HEK293 (cell line): ENCODE measurements around the gene CD300E.

Experiments used
- CTCF ChIA-PET: fragments of 350-600 bp; formaldehyde crosslinking; extraction: SDS; loops from one replicate; lab custom pipeline; 2021; ENCODE audit warnings: antibody characterized with exemption; lab: Yijun Ruan, JAX
- POLR2A ChIA-PET: fragments of 300-600 bp; formaldehyde crosslinking; extraction: SDS; loops from one replicate; lab custom pipeline; 2020; ENCODE audit warnings: antibody characterized with exemption, inconsistent platforms; lab: Yijun Ruan, JAX
- H3K27ac ChIP-seq: fragments of 200-500 bp; sonication (Bioruptor generic); 2 replicates; pipeline ENCODE4 v1.5.1; 2014; ENCODE audit warnings: low read depth, low read length, control low read depth, inconsistent platforms; ENCODE audit errors: extremely low read depth
- H3K36me3 ChIP-seq, 2 experiments: fragments of 200-500 bp in 1 of 2; sonication (Bioruptor generic) in 1 of 2; 1 replicate in 1 of 2; 2 replicates in 1 of 2; pipeline ENCODE4 v1.5.1; 2014 to 2017; ENCODE audit warnings: inconsistent platforms in 2 of 2, low read length in 2 of 2; ENCODE audit not compliant: control insufficient read depth in 2 of 2, insufficient read depth in 1 of 2
- H3K4me1 ChIP-seq: fragments of 200-500 bp; sonication (Bioruptor generic); 2 replicates; pipeline ENCODE4 v1.5.1; 2014; ENCODE audit warnings: mild to moderate bottlenecking, low read length, inconsistent platforms; ENCODE audit not compliant: control insufficient read depth, insufficient read depth
- H3K4me3 ChIP-seq: 2 replicates; pipeline ENCODE4 v1.5.1; 2011; ENCODE audit warnings: low read depth, mild to moderate bottlenecking, control low read depth, low read length, moderate library complexity
- H3K9me3 ChIP-seq: fragments of 200-500 bp; sonication (Bioruptor generic); 2 replicates; pipeline ENCODE4 v1.5.1; 2014; ENCODE audit warnings: low read depth, low read length, inconsistent platforms; ENCODE audit not compliant: control insufficient read depth, insufficient read depth
- MZF1 ChIP-seq: fragments of 450-650 bp; formaldehyde crosslinking; IDR thresholded peaks from 2 replicates; pipeline ENCODE4 v1.5.1; 2017; ENCODE audit warnings: missing biosample characterization, missing genetic modification characterization, borderline replicate concordance
- TCF7L2 ChIP-seq: IDR thresholded peaks from 2 replicates; pipeline ENCODE4 v1.6.1; 2011; ENCODE audit warnings: low read depth, mild to moderate bottlenecking, inconsistent platforms, low read length, moderate library complexity, borderline replicate concordance
- ZBTB8A ChIP-seq: fragments of 450-650 bp; formaldehyde crosslinking; IDR thresholded peaks from 2 replicates; pipeline ENCODE4 v1.5.1; 2016; ENCODE audit warnings: missing biosample characterization, missing genetic modification characterization
- ZFP3 ChIP-seq: fragments of 450-650 bp; formaldehyde crosslinking; IDR thresholded peaks from 2 replicates; pipeline ENCODE4 v1.5.1; 2016; ENCODE audit warnings: low read depth, missing biosample characterization, missing genetic modification characterization
- ZNF132 ChIP-seq: fragments of 450-650 bp; formaldehyde crosslinking; IDR thresholded peaks from 2 replicates; pipeline ENCODE4 v1.5.1; 2017; ENCODE audit warnings: missing biosample characterization, missing genetic modification characterization, borderline replicate concordance
- ZNF146 ChIP-seq: fragments of 450-650 bp; formaldehyde crosslinking; IDR thresholded peaks from 2 replicates; pipeline ENCODE4 v1.5.1; 2016; ENCODE audit warnings: missing biosample characterization, missing genetic modification characterization
- ZNF155 ChIP-seq: fragments of 450-650 bp; formaldehyde crosslinking; IDR thresholded peaks from 2 replicates; pipeline ENCODE4 v1.5.1; 2016; ENCODE audit warnings: missing biosample characterization, missing genetic modification characterization
- ZNF2 ChIP-seq: fragments of 450-650 bp; formaldehyde crosslinking; IDR thresholded peaks from 2 replicates; pipeline ENCODE4 v1.5.1; 2016; ENCODE audit warnings: missing biosample characterization, missing genetic modification characterization
- ZNF311 ChIP-seq: fragments of 450-650 bp; formaldehyde crosslinking; IDR thresholded peaks from 2 replicates; pipeline ENCODE4 v1.5.1; 2017; ENCODE audit warnings: missing biosample characterization, missing genetic modification characterization, borderline replicate concordance
- ZNF366 ChIP-seq: fragments of 450-650 bp; formaldehyde crosslinking; conservative IDR thresholded peaks from 2 replicates; pipeline ENCODE4 v1.5.1; 2016; ENCODE audit warnings: missing biosample characterization, missing genetic modification characterization
- ZNF394 ChIP-seq: fragments of 450-650 bp; formaldehyde crosslinking; IDR thresholded peaks from 2 replicates; pipeline ENCODE4 v1.5.1; 2016; ENCODE audit warnings: missing biosample characterization, missing genetic modification characterization, mild to moderate bottlenecking, moderate library complexity, borderline replicate concordance
- ZNF510 ChIP-seq: fragments of 450-650 bp; formaldehyde crosslinking; IDR thresholded peaks from 2 replicates; pipeline ENCODE4 v1.5.1; 2018; ENCODE audit warnings: mild to moderate bottlenecking, missing genetic modification characterization, missing biosample characterization; ENCODE audit not compliant: insufficient replicate concordance
- ZNF558 ChIP-seq: fragments of 450-650 bp; formaldehyde crosslinking; IDR thresholded peaks from 2 replicates; pipeline ENCODE4 v1.5.1; 2016; ENCODE audit warnings: missing biosample characterization, missing genetic modification characterization
- ZNF571 ChIP-seq: fragments of 450-650 bp; formaldehyde crosslinking; IDR thresholded peaks from 2 replicates; pipeline ENCODE4 v1.5.0; 2017; ENCODE audit warnings: missing biosample characterization, missing genetic modification characterization
- ZNF600 ChIP-seq: fragments of 450-650 bp; formaldehyde crosslinking; IDR thresholded peaks from 2 replicates; pipeline ENCODE4 v1.5.1; 2016; ENCODE audit warnings: missing biosample characterization, missing genetic modification characterization
- ZNF654 ChIP-seq: fragments of 450-650 bp; formaldehyde crosslinking; IDR thresholded peaks from 2 replicates; pipeline ENCODE4 v1.5.1; 2016; ENCODE audit warnings: low read depth, missing biosample characterization, missing genetic modification characterization
- ZNF677 ChIP-seq: fragments of 450-650 bp; IDR thresholded peaks from 2 replicates; pipeline ENCODE4 v1.5.0; 2018; ENCODE audit warnings: missing biosample characterization, mild to moderate bottlenecking, missing genetic modification characterization, moderate library complexity
- TF ChIP-seq, protein P1 (sequence below): fragments of 450-650 bp; formaldehyde crosslinking; IDR thresholded peaks from 2 replicates; pipeline ENCODE4 v1.5.1; 2017; ENCODE audit warnings: missing biosample characterization, missing genetic modification characterization
- TF ChIP-seq, protein P2 (sequence below): fragments of 450-650 bp; formaldehyde crosslinking; IDR thresholded peaks from 2 replicates; pipeline ENCODE4 v1.5.1; 2017; ENCODE audit warnings: missing biosample characterization, missing genetic modification characterization
- TF ChIP-seq, protein P3 (sequence below): fragments of 450-650 bp; formaldehyde crosslinking; IDR thresholded peaks from 2 replicates; pipeline ENCODE4 v1.5.1; 2016; ENCODE audit warnings: missing biosample characterization, missing genetic modification characterization

CD300E gene

DNA sequence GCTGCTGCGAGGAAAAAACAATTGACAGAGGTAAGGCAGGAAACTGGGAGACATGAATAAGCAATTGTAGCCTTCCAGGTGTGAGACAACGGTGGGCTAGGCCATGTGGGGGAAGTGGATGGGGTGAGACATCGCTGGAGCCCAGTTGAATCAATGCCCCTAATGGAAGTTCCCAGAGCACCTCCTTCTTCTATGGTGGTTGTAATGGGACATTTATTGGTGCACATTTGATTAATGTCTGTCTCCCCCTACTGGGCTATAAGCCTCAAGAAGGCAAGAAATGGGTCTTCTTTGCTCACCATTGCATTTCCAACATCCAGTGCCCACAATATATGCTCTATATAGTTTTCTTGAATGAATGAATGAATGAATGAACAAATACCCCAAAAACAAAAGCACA is 22.7 kb upstream of the CD300E start:
- ChIA-PET POLR2A (no interaction called here), CTCF (interaction anchor here (3.9 kb wide), 1 partner anchor 11 kb away, joined by 21 read pairs; no protein-coding TSS in a partner anchor)
- TF ChIP-seq MZF1 (tag by site-specific recombination) (no peak), ZBTB8A (tag by site-specific recombination) (no peak), ZNF654 (tag by site-specific recombination) (0 out of 2 replicates have a peak, but pooled peaks have one; percentile 14), ZNF311 (tag by site-specific recombination) (no peak), ZNF155 (tag by site-specific recombination) (no peak), ZNF571 (tag by site-specific recombination) (no peak)
- Histone ChIP-seq H3K9me3 (no peaks in the 10 kb centered on the region), H3K4me1 (no peaks in the 10 kb centered on the region), H3K4me3 (no peak overlapping the region), H3K27ac (no peak overlapping the region), H3K36me3 (no peaks in the 10 kb centered on the region)

DNA sequence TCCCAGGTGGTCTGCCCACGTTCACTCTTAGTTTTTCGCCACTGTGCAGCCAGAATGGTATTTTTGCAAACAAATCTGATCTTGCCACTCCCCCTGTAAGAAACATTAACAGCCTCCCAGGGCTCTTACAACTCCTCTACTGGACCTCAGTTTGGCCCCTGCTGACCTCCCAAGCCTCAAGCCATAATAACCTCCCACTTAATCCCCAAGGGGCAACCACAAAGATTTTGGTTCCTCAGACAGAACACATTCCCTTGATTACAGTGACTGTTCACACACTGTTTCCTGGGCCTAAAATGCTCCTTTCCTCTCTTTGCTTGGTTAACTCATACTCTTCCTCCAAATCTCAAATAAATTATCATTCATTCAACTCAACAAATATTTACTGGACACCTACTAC is 21.5 kb upstream of the CD300E start:
- CTCF ChIA-PET: interaction anchor here (0.5 to 1.6 kb wide), 3 partner anchors 12 to 368 kb away, joined by 3 to 7 read pairs (median 3); no protein-coding TSS in a partner anchor
- no peaks in the 10 kb centered on the region for H3K36me3 ChIP-seq
- no peak for TF ChIP-seq ZNF677 (tag by site-specific recombination)
- TF ChIP-seq ZNF600 (tag by site-specific recombination): no peak
- TF ChIP-seq ZNF2 (tag by site-specific recombination): no peak
- TF ChIP-seq, protein P1, sequence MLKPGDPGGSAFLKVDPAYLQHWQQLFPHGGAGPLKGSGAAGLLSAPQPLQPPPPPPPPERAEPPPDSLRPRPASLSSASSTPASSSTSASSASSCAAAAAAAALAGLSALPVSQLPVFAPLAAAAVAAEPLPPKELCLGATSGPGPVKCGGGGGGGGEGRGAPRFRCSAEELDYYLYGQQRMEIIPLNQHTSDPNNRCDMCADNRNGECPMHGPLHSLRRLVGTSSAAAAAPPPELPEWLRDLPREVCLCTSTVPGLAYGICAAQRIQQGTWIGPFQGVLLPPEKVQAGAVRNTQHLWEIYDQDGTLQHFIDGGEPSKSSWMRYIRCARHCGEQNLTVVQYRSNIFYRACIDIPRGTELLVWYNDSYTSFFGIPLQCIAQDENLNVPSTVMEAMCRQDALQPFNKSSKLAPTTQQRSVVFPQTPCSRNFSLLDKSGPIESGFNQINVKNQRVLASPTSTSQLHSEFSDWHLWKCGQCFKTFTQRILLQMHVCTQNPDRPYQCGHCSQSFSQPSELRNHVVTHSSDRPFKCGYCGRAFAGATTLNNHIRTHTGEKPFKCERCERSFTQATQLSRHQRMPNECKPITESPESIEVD (tag by site-specific recombination): no peak
- no peak for TF ChIP-seq ZNF146 (tag by site-specific recombination)
- no peak for TF ChIP-seq ZNF132
- TF ChIP-seq, protein P2, sequence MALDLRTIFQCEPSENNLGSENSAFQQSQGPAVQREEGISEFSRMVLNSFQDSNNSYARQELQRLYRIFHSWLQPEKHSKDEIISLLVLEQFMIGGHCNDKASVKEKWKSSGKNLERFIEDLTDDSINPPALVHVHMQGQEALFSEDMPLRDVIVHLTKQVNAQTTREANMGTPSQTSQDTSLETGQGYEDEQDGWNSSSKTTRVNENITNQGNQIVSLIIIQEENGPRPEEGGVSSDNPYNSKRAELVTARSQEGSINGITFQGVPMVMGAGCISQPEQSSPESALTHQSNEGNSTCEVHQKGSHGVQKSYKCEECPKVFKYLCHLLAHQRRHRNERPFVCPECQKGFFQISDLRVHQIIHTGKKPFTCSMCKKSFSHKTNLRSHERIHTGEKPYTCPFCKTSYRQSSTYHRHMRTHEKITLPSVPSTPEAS: no peak
- TF ChIP-seq ZNF366 (tag by site-specific recombination): no peak
- TF ChIP-seq, all 188 proteins: peak for 0
- Histone ChIP-seq H3K4me1 (no peaks in the 10 kb centered on the region), H3K9me3 (no peaks in the 10 kb centered on the region), H3K4me3 (no peak overlapping the region), H3K27ac (no peak overlapping the region)
- POLR2A ChIA-PET: no interaction called here

DNA sequence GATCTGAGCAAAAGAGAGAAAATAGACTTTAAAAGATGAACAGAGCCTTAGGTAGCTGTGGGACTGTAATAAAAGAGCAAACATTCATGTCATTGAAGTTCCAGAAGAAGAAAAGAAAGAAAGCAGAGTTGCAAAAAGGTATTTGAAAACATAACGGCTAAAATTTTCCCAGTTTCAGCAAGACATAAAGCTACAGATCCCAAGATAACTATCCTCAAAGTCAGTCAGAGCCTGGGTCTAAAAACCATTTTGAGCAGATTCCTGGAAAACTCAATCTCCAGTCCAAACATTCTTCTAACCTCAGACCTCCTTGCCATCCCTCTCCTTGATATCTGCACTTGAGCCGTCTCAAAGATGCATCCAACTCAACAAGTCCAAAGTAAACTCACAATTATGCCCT is 20.9 kb upstream of the CD300E start:
- no peaks in the 10 kb centered on the region for H3K36me3 ChIP-seq
- TF ChIP-seq ZNF510 (no peak), ZFP3 (tag by site-specific recombination) (no peak), TCF7L2 (no peak), ZNF394 (tag by site-specific recombination) (no peak), ZNF558 (tag by site-specific recombination) (peak; percentile 90)
- TF ChIP-seq, protein P3, sequence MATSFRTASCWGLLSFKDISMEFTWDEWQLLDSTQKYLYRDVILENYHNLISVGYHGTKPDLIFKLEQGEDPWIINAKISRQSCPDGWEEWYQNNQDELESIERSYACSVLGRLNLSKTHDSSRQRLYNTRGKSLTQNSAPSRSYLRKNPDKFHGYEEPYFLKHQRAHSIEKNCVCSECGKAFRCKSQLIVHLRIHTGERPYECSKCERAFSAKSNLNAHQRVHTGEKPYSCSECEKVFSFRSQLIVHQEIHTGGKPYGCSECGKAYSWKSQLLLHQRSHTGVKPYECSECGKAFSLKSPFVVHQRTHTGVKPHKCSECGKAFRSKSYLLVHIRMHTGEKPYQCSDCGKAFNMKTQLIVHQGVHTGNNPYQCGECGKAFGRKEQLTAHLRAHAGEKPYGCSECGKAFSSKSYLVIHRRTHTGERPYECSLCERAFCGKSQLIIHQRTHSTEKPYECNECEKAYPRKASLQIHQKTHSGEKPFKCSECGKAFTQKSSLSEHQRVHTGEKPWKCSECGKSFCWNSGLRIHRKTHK (tag by site-specific recombination): no peak
- TF ChIP-seq, all 188 proteins: peak for 1
- no peaks in the 10 kb centered on the region for H3K4me1 ChIP-seq
- H3K4me3 ChIP-seq: no peak overlapping the region
- POLR2A ChIA-PET: no interaction called here
- H3K27ac ChIP-seq: no peak overlapping the region
- CTCF ChIA-PET: interaction anchor here (0.6 to 1.6 kb wide), 3 partner anchors 12 to 126 kb away, joined by 3 to 7 read pairs (median 3); no protein-coding TSS in a partner anchor
- H3K9me3 ChIP-seq: no peaks in the 10 kb centered on the region
